Measurements from ENCODE around the gene OR5K4.
A peak's percentile ranks its signal among the peaks of the same experiment; 100 is the strongest.

Gene OR5K4

GRCh38 chr3:98353554-98353953 is at the start of gene OR5K4:
Gene OR5K4 (plus strand): TSS chr3:98353854. CDS start chr3:98353854, 0 bp downstream.
- DNase-seq, result no peak

- no peak for DNase-seq
These were observed 31.6 kb upstream of the OR5K4 start for GRCh38 chr3:98322101-98322500.

- DNase-seq, result no peak
These were observed 31.0 kb upstream of the OR5K4 start for GRCh38 chr3:98322686-98323085.

- DNase-seq, result no peak
These were observed 30.2 kb upstream of the OR5K4 start for GRCh38 chr3:98323425-98323824.

GRCh38 chr3:98325055-98325454 is 28.6 kb upstream of the OR5K4 start:
- no peak for DNase-seq

- DNase-seq, result no peak
These were observed 27.4 kb upstream of the OR5K4 start for GRCh38 chr3:98326105-98326893.

GRCh38 chr3:98326945-98327344 is 26.7 kb upstream of the OR5K4 start:
- no peak for DNase-seq

- DNase-seq, result no peak
These were observed 24.7 kb upstream of the OR5K4 start for GRCh38 chr3:98328933-98329332.

- peak; percentile 6 to 57 for DNase-seq
These were observed 24.1 kb upstream of the OR5K4 start for GRCh38 chr3:98329392-98330124.

GRCh38 chr3:98331329-98331728 is 22.3 kb upstream of the OR5K4 start:
- no peak for DNase-seq

GRCh38 chr3:98333989-98334606 is 19.6 kb upstream of the OR5K4 start:
- no peak for DNase-seq

GRCh38 chr3:98339031-98339430 is 14.6 kb upstream of the OR5K4 start:
- DNase-seq, result no peak

- DNase-seq, result no peak
These were observed 11.9 kb upstream of the OR5K4 start for GRCh38 chr3:98341758-98342157.

- peak; percentile 11 to 56 for DNase-seq
These were observed 9.8 kb upstream of the OR5K4 start for GRCh38 chr3:98343647-98344507.

- DNase-seq, result no peak
These were observed 3.6 kb upstream of the OR5K4 start for GRCh38 chr3:98350082-98350481.

- DNase-seq, result no peak
These were observed 5.6 kb downstream of the OR5K4 start for GRCh38 chr3:98359250-98359649.

- peak in 1 of 2 donors; percentile 18 for DNase-seq
These were observed 6.5 kb downstream of the OR5K4 start for GRCh38 chr3:98359993-98360675.

- DNase-seq, result no peak
These were observed 7.0 kb downstream of the OR5K4 start for GRCh38 chr3:98360681-98361080.

GRCh38 chr3:98361289-98361688 is 7.6 kb downstream of the OR5K4 start:
- DNase-seq, result no peak

- no peak for DNase-seq
These were observed 14.0 kb downstream of the OR5K4 start for GRCh38 chr3:98367464-98368246.

- DNase-seq, result no peak
These were observed 17.5 kb downstream of the OR5K4 start for GRCh38 chr3:98371186-98371585.
